ENCODE data around the gene SEC61A1. TPM values are rescaled to one million over a fixed set of nuclear protein-coding genes. Genes with fewer than 3 reads are reported as not detected.
A peak's percentile ranks its signal among the peaks of the same experiment; 100 is the strongest.

Gene SEC61A1
- total RNA-seq, 1 donor from 2014 or later = 388 TPM

GRCh38 chr3:128041344-128041743 lies 10.9 kb upstream of the SEC61A1 start:
- Mint-ChIP-seq H3K27ac (ENCODE audit: unreplicated experiment) (no peak overlapping the region), H3K36me3 (ENCODE audit: low read depth) (peaks cover 2% of the 10 kb centered on the region), H3K9me3 (ENCODE audit: low read depth) (no peaks in the 10 kb centered on the region), H3K27me3 (ENCODE audit: low read depth) (peaks cover 18% of the 10 kb centered on the region), H3K4me3 (ENCODE audit: unreplicated experiment) (no peak overlapping the region), H3K4me1 (ENCODE audit: low read depth) (no peaks in the 10 kb centered on the region)
- TF ChIP-seq CTCF (IDR thresholded peaks at IDR 0.05) = no peak
- DNase-seq (ENCODE audit: low spot score) = no peak

GRCh38 chr3:128050597-128050996 lies 1.6 kb upstream of the SEC61A1 start:
- TF ChIP-seq CTCF (IDR thresholded peaks at IDR 0.05) = no peak
- Mint-ChIP-seq H3K27me3 (ENCODE audit: low read depth) (peaks cover 2% of the 10 kb centered on the region), H3K4me1 (ENCODE audit: low read depth) (peaks cover 37% of the 10 kb centered on the region), H3K36me3 (ENCODE audit: low read depth) (peaks cover 24% of the 10 kb centered on the region), H3K9me3 (ENCODE audit: low read depth) (no peaks in the 10 kb centered on the region), H3K4me3 (ENCODE audit: unreplicated experiment) (no peak overlapping the region), H3K27ac (ENCODE audit: unreplicated experiment) (no peak overlapping the region)
- no peak for DNase-seq (ENCODE audit: low spot score)

- DNase-seq (ENCODE audit: low spot score) = no peak
- peak overlapping the region; percentile 92 for H3K4me3 Mint-ChIP-seq (ENCODE audit: unreplicated experiment)
- no peaks in the 10 kb centered on the region for H3K27me3 Mint-ChIP-seq (ENCODE audit: low read depth)
Measured at GRCh38 chr3:128051459-128051836, 789 bp upstream of the SEC61A1 start.

DNA sequence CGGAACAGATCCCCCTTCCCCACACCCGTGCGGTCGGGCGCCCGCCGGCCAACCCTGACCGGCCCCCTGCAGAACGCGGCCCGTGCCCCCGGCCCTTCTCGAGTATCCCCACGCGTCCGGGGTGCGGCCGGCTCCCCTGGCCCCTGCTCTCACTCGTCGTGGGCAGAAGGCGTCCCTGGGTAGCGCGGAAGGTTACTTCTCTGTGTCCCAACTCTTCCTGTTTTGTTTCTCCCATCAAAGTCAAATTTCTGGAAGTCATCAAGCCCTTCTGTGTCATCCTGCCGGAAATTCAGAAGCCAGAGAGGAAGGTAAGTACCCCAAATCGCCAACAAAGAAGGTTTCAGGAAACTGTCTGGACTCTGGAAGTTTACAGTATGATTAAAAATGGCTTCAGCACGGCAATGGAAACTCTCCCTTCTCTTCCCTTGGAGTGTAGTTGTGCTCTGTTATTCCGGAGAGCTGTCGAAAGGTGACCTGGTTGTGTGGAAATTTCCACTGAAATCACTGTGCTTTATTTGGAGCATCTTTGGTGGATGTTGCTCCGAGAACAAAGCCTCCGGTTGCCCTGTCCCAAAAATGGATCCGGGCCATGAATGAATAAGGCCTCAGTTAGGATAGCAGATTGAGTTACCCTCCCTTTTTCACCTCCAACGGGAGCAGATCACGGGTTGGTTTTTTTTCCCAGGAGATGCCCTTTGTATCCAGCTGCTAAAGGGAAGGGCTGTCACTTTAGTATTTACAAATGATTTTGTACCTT lies 536 bp downstream of the SEC61A1 start:
- Mint-ChIP-seq H3K9me3 (ENCODE audit: low read depth) (no peaks in the 10 kb centered on the region), H3K36me3 (ENCODE audit: low read depth) (peaks cover 32% of the 10 kb centered on the region), H3K4me1 (ENCODE audit: low read depth) (peaks cover 47% of the 10 kb centered on the region), H3K27ac (ENCODE audit: unreplicated experiment) (peak overlapping the region; percentile 99), H3K27me3 (ENCODE audit: low read depth) (no peaks in the 10 kb centered on the region), H3K4me3 (ENCODE audit: unreplicated experiment) (peak overlapping the region; percentile 92)
- no peak for TF ChIP-seq CTCF (IDR thresholded peaks at IDR 0.05)
- no peak for DNase-seq (ENCODE audit: low spot score)

More at GRCh38 chr3:128051459-128051836, 789 bp upstream of the SEC61A1 start:
- TF ChIP-seq CTCF (IDR thresholded peaks at IDR 0.05) = no peak
- Mint-ChIP-seq H3K9me3 (ENCODE audit: low read depth) (no peaks in the 10 kb centered on the region), H3K4me1 (ENCODE audit: low read depth) (peaks cover 45% of the 10 kb centered on the region), H3K36me3 (ENCODE audit: low read depth) (peaks cover 28% of the 10 kb centered on the region), H3K27ac (ENCODE audit: unreplicated experiment) (peak overlapping the region; percentile 91)

GRCh38 chr3:128053614-128054013 lies 1.4 kb downstream of the SEC61A1 start:
- Mint-ChIP-seq H3K4me3 (ENCODE audit: unreplicated experiment) (peak overlapping the region; percentile 92), H3K27me3 (ENCODE audit: low read depth) (no peaks in the 10 kb centered on the region), H3K9me3 (ENCODE audit: low read depth) (no peaks in the 10 kb centered on the region), H3K36me3 (ENCODE audit: low read depth) (peaks cover 32% of the 10 kb centered on the region), H3K27ac (ENCODE audit: unreplicated experiment) (peak overlapping the region; percentile 99), H3K4me1 (ENCODE audit: low read depth) (peaks cover 49% of the 10 kb centered on the region)
- no peak for TF ChIP-seq CTCF (IDR thresholded peaks at IDR 0.05)
- DNase-seq (ENCODE audit: low spot score) = no peak

All from chondrocyte (in vitro differentiated cells).